Measurements from ENCODE around the gene C4BPB. TPM values are rescaled to one million over a fixed set of nuclear protein-coding genes. Genes with fewer than 3 reads are reported as not detected.

C4BPB gene
- total and polyA plus RNA-seq, 2 donors from 2014 or later = 0.49 to 1.3 TPM

DNA sequence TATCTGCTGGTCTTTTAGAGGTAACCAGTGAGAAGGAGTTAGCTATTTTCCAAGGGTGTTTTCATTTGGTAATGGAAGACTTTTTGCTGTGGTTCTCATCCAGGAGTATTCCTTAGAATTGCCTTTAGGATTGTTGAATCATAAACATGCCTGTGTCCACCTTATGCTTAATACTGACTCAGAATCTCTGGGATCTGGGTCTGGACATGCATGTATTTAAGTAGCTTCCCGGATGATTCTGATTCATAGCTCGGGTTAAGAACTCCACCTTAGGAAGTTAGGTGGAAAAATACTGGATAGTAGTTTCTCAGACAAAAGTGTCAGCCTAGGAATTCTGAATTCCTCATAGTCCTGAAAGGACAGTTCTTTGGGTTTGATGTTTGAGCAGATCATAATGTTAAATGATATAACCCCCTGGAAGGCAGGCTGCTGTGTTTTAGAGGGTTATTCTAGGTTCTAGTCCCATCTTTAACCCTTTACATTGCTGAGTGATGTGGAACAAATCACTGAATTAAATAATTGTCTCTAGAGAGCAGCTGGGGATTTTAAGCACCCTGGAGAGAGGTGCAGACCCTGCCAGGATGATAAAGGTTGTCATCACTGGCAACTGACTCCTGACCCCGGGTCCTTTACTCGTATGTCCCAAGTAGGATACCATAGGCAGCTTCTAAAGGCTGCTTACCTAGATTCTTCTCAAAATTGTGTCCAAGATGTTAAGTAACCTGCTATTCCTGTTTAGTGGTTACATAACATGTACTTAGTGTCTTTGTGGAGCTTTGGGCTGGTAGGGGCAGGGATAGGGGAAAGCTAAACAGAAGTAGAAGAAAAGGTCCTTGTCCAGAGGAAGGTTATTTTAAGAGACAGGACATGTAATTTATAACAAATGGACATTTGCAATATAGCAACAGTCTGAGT is 14.5 kb upstream of the C4BPB start:
- no peak for FAIRE-seq
- no peak overlapping the region for H3K4me3 ChIP-seq (ENCODE audit: low read length in 3 of 3)
- H3K27ac ChIP-seq (ENCODE audit: low read depth in 2 of 2, low read length in 2 of 2) = no peak overlapping the region
- H3K9me3 ChIP-seq (ENCODE audit: control insufficient read depth in 2 of 3, insufficient read depth in 1 of 3, low read length in 3 of 3) = no peaks in the 10 kb centered on the region
- TF ChIP-seq, protein P1, sequence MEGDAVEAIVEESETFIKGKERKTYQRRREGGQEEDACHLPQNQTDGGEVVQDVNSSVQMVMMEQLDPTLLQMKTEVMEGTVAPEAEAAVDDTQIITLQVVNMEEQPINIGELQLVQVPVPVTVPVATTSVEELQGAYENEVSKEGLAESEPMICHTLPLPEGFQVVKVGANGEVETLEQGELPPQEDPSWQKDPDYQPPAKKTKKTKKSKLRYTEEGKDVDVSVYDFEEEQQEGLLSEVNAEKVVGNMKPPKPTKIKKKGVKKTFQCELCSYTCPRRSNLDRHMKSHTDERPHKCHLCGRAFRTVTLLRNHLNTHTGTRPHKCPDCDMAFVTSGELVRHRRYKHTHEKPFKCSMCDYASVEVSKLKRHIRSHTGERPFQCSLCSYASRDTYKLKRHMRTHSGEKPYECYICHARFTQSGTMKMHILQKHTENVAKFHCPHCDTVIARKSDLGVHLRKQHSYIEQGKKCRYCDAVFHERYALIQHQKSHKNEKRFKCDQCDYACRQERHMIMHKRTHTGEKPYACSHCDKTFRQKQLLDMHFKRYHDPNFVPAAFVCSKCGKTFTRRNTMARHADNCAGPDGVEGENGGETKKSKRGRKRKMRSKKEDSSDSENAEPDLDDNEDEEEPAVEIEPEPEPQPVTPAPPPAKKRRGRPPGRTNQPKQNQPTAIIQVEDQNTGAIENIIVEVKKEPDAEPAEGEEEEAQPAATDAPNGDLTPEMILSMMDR (IDR thresholded peaks at IDR 0.05; ENCODE audit: borderline replicate concordance, extremely low read depth, insufficient read depth) = no peak
- peaks cover 3 to 55% (median 53%) of the 10 kb centered on the region in 3 donors for H3K36me3 ChIP-seq (ENCODE audit: control insufficient read depth in 2 of 3, insufficient read depth in 3 of 3, low read length in 3 of 3)
- DNase-seq = no peak
- H3K9ac ChIP-seq (ENCODE audit: low read length in 3 of 3) = no peak overlapping the region
- no peaks in the 10 kb centered on the region for H3K27me3 ChIP-seq (ENCODE audit: control insufficient read depth, insufficient read depth, low read length)
- intact Hi-C loops (cut with DNase I) = no loop called here
- H3K4me1 ChIP-seq (ENCODE audit: control insufficient read depth in 2 of 3, insufficient read depth in 2 of 3, low read depth in 1 of 3, low read length in 3 of 3) = no peaks in the 10 kb centered on the region

DNA sequence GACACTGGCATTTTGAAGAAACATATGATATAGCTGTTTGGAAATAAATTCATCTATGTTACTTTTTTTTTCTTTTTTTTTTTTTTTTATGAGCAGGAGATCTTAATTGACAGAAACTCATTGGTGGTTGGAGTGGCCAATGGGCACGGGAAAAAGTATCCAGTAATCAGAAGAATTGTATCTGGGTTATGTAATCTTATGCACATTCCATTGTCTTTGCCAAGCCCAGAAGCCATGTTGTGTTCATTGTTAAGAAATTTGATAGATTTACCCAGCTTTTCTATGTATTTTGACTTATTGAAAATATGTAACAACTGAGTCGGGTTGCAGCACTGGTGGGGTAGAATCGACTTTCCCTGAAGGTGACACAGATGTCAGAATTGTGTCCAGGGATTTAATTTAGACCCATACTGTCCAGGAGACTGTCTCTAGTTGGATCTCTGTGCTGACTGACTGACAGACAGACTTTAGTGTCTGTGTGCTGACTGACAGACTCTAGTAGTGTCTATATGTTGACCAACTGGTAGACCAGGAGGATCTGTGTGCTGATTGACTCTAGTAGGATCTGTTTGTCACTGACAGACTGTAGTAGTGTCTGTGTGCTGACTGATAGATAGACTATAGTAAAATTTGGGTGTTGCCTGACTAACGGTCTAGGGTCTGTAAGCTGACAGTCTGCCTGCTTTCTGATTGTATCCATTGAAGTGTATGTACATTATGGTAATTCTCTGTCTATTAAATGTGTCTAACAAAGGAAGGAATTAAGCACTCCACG is 12.3 kb upstream of the C4BPB start:
- no peaks in the 10 kb centered on the region for H3K27me3 ChIP-seq (ENCODE audit: control insufficient read depth, insufficient read depth, low read length)
- FAIRE-seq (no peak), DNase-seq (no peak)
- peaks cover under 1 to 54% (median 39%) of the 10 kb centered on the region in 3 donors for H3K36me3 ChIP-seq (ENCODE audit: control insufficient read depth in 2 of 3, insufficient read depth in 3 of 3, low read length in 3 of 3)
- no peaks in the 10 kb centered on the region for H3K9me3 ChIP-seq (ENCODE audit: control insufficient read depth in 2 of 3, insufficient read depth in 1 of 3, low read length in 3 of 3)
- intact Hi-C loops (cut with DNase I) = no loop called here
- TF ChIP-seq, protein P1 (IDR thresholded peaks at IDR 0.05; ENCODE audit: borderline replicate concordance, extremely low read depth, insufficient read depth) = no peak
- no peaks in the 10 kb centered on the region for H3K4me1 ChIP-seq (ENCODE audit: control insufficient read depth in 2 of 3, insufficient read depth in 2 of 3, low read depth in 1 of 3, low read length in 3 of 3)
- H3K9ac ChIP-seq (ENCODE audit: low read length in 3 of 3) = no peak overlapping the region
- no peak overlapping the region for H3K4me3 ChIP-seq (ENCODE audit: low read length in 3 of 3)
- no peak overlapping the region for H3K27ac ChIP-seq (ENCODE audit: low read depth in 2 of 2, low read length in 2 of 2)

- intact Hi-C loops (cut with DNase I) = no loop called here
- Histone ChIP-seq H3K9me3 (ENCODE audit: control insufficient read depth in 2 of 3, insufficient read depth in 1 of 3, low read length in 3 of 3) (no peaks in the 10 kb centered on the region), H3K4me3 (ENCODE audit: low read length in 3 of 3) (no peak overlapping the region), H3K4me1 (ENCODE audit: control insufficient read depth in 2 of 3, insufficient read depth in 2 of 3, low read depth in 1 of 3, low read length in 3 of 3) (no peaks in the 10 kb centered on the region), H3K27me3 (ENCODE audit: control insufficient read depth, insufficient read depth, low read length) (no peaks in the 10 kb centered on the region), H3K36me3 (ENCODE audit: control insufficient read depth in 2 of 3, insufficient read depth in 3 of 3, low read length in 3 of 3) (peaks cover 0 to 48% (median 34%) of the 10 kb centered on the region in 3 donors), H3K9ac (ENCODE audit: low read length in 3 of 3) (no peak overlapping the region), H3K27ac (ENCODE audit: low read depth in 2 of 2, low read length in 2 of 2) (no peak overlapping the region)
- DNase-seq (no peak), FAIRE-seq (no peak)
- TF ChIP-seq, protein P1 (IDR thresholded peaks at IDR 0.05; ENCODE audit: borderline replicate concordance, extremely low read depth, insufficient read depth) = no peak
Measured at GRCh38 chr1:207077012-207077411, 11.6 kb upstream of the C4BPB start.

Data from kidney (tissue), 14 donors.